Measurements from ENCODE around the gene KLRC4. TPM values are rescaled to one million over a fixed set of nuclear protein-coding genes. Genes with fewer than 3 reads are reported as not detected.
"Not testable (repeated sequence)": the region's sequence is repeated elsewhere in the genome, so short reads cannot be mapped to it uniquely, and the experiment has no call there.

The KLRC4 gene
- total RNA-seq, 2 donors from 2014 or later, result 0.75 TPM; not detected in 1

DNA sequence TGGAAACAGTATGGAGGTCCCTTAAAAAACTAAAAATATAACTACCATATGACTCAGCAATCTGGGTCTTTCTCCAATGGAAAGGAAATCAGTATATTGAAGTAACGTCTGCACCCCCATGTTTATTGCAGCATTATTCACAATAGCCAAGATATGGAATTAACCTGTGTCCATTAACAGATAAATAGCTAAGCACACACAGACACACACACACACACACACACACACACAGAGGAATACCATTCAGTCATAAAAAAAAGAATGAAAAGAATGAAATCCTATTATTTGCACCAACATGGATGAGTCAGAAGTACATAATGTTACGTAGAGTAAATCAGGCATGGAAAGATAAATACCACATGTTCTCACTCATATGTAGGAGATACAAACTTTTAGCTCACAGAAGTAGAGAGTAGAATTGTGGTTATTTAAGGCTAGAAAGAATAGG lies 24.4 kb downstream of the KLRC4 start:
- no peak overlapping the region for H3K27ac Mint-ChIP-seq
- no peak for ATAC-seq

DNA sequence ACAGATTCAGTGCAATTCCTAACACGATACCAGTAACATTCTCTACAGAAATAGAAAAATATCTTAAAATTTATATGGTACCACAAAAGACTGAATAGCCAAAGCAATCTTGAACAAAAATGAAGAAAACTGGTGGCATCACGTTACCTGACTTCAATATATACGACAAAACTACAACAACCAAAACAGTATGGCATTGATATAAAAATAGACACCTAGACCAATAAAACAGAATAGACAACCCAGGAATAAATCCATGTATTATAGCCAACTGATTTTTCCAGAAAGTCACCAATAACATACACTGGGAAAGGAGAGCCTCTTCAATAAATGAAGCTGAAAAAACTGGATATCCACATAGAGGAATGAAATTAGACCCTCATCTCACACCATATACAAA lies 25.4 kb downstream of the KLRC4 start:
- Mint-ChIP-seq H3K27ac (no peak overlapping the region), H3K9me3 (peaks cover 0 to 5% of the 10 kb centered on the region in 2 donors), H3K36me3 (peaks cover 0 to 8% of the 10 kb centered on the region in 2 donors)
- DNase-seq (ENCODE audit: low spot score in 2 of 2) (no peak), ATAC-seq (no peak)

More for the DNA sequence above, 24.4 kb downstream of the KLRC4 start:
- Mint-ChIP-seq H3K36me3 (peaks cover 0 to 8% of the 10 kb centered on the region in 2 donors), H3K9me3 (peaks cover 0 to 5% of the 10 kb centered on the region in 2 donors)
- DNase-seq (ENCODE audit: low spot score in 2 of 2), result no peak

DNA sequence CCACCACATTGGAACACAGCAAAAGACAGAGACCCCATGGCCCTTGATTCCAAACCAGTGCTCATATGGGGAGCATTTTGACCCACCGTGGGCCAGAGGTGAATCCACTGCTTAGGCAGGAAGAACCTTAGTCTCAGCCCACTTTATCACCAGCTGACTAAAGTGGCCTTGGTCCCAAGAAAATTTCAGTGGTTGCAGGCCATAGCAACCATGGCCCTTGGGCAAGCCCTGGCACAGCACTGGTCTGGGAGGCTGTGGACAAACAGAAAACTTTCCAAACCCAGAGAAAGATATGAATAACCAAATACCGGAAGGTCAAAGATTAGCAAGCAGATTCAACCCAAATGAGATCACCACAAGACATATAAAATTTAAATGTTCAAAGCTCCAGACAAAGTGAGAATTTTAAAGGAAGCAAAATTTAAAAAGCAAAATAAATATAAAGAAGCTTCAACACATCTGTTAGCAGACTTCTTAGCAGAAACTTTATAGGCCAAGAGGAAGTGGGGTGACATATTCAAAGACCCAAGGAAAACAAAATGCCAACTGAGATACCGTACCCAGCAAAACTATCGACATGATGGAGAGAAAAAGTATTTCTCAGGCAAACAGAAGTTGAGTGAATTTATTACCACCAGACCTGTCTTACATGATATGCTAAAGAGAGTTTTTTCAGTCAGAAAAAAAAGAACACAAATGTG lies 27.5 kb downstream of the KLRC4 start:
- no peak for ATAC-seq
- Mint-ChIP-seq H3K27ac (peak overlapping the region in 1 of 2 donors; percentile 12), H3K36me3 (peaks cover 0 to 8% of the 10 kb centered on the region in 2 donors), H3K9me3 (peaks cover 0 to 5% of the 10 kb centered on the region in 2 donors)
- no peak for DNase-seq (ENCODE audit: low spot score in 2 of 2)

DNA sequence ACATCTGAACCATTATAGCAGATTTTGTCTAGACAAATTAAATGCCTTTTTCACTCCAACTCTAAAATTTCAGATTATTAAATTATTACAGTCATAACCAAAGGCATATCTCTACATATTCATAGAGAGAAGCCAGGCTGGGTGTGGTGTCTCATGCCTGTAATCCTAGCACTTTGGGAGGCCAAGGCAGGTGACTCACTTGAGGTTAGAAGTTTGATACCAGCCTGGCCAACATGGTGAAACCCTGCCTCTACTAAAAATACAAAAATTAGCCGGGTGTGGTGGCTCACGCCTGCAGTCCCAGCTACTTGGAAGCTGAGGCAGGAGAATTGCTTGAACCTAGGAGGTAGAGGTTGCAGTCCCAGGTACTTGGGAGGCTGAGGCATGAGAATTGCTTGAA lies 30.8 kb downstream of the KLRC4 start:
- H3K9me3 Mint-ChIP-seq; H3K27ac Mint-ChIP-seq; DNase-seq (ENCODE audit: low spot score in 2 of 2); H3K36me3 Mint-ChIP-seq; ATAC-seq: not testable (repeated sequence)

DNA sequence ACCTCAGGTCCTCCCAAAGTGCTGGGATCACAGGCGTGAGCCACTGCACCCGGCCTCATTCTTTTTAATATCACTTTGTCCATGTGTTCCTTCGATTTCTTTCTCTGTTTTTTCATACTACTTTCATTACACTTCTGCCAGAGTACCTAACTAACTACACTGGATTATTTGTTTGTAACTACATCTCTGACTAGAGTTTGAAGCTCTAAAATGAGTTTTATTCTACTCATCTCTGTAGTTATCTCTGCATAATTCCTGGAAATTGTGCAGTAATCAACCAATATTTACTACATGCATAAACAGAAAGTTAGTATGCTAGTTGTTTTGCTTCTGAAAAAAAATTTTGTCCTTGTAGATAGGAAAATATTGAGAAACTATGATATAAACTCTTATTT lies 34.9 kb downstream of the KLRC4 start:
- Mint-ChIP-seq H3K9me3 (no peaks in the 10 kb centered on the region), H3K27ac (no peak overlapping the region), H3K36me3 (no peaks in the 10 kb centered on the region)
- ATAC-seq (no peak), DNase-seq (ENCODE audit: low spot score in 2 of 2) (no peak)

DNA sequence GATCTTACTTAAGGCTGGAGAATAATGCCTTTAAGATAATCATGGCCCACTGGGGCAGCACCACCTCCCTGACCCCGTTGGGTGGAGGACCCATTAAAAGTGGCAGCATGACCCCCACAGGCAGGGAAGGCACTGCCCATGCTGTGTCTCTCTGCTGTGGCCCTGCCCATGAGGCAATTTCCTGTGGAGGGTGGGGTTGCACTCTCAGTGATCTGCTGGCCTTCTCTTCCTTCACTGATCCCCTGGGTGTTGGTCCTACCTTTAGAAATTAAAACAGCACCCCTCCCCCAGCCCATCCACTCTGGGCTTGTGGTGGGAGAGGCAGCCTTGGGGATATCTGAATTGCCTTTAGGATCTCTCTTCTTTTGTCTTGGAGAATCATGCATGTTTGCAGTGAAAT lies 37.0 kb downstream of the KLRC4 start:
- H3K27ac Mint-ChIP-seq, result no peak overlapping the region
- H3K9me3 Mint-ChIP-seq, result peaks cover 0 to 5% of the 10 kb centered on the region in 2 donors
- peaks cover 0 to 9% of the 10 kb centered on the region in 2 donors for H3K36me3 Mint-ChIP-seq
- no peak for DNase-seq (ENCODE audit: low spot score in 2 of 2)
- ATAC-seq, result no peak

DNA sequence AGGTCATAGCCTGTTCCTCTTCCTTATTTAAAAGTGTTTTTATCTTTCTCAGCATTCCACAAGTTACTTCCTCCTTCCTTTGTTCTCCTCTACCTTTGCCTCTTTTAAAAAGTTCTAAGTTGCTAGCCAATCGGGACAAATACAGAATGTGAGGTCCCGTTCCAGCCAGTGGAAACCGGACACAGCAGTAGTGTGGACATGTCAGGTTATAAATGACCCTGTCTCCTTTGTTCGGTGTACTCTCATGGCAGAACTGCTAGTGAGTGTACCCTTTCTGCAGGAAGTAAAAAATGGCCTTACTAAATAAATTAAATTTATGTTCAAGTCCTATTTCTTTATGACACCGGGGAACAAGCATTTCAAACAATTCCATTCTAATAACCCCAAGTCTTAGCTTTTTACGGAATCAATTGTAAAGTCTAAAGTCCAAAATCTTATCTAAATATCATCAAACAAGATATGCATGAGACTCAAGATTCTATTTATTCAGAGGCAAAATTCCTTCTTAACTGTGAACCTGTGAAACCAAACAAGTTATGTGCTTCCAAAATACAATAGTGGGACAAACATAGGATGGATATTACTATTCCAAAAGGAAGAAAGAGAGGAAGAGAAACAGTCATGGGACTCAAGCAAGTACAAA lies 37.5 kb downstream of the KLRC4 start:
- H3K27ac Mint-ChIP-seq; ATAC-seq; DNase-seq (ENCODE audit: low spot score in 2 of 2); H3K9me3 Mint-ChIP-seq; H3K36me3 Mint-ChIP-seq: not testable (repeated sequence)

DNA sequence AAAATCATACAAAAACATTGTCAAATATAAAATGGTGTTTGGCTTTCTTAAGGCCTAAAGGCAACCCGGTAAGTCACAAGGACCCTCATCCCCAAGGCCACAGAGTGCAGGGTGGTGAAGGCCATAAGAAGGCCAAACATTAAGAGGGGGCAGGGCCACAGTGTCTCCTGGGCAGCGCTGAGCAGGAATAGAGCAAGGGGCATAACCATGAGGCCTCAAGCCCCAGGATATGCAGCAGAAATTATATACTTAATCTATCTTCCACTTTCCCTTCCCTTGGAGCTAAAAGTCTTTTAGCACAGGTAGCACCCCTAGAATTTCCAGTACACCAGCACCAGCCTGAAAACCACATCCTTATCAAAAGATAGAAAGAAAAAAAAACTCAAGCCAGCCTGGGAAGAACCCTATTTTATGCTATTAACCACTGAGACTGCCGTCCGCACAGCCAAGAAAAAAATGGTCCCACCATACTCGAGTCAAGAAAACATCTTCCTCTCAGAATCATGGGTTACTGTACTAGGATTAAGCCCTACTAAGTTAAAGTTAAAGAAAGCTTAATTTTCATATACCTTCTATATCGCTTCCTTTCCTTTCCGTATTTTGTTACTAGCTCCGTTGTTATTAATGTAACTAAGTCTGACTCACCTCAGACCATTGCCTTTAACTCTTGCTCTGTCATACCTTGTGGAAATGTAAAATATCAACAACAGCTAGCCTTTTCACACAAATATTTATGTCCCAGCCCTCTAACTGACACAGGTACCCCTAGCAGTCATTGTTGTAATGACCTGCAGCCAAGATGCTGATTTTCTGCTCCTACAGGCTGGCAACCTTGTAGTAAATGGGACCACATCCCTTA lies 39.8 kb downstream of the KLRC4 start:
- peaks cover 0 to 9% of the 10 kb centered on the region in 2 donors for H3K36me3 Mint-ChIP-seq
- ATAC-seq (no peak), DNase-seq (ENCODE audit: low spot score in 2 of 2) (no peak)
- no peak overlapping the region for H3K27ac Mint-ChIP-seq
- H3K9me3 Mint-ChIP-seq, result peaks cover 0 to 5% of the 10 kb centered on the region in 2 donors

DNA sequence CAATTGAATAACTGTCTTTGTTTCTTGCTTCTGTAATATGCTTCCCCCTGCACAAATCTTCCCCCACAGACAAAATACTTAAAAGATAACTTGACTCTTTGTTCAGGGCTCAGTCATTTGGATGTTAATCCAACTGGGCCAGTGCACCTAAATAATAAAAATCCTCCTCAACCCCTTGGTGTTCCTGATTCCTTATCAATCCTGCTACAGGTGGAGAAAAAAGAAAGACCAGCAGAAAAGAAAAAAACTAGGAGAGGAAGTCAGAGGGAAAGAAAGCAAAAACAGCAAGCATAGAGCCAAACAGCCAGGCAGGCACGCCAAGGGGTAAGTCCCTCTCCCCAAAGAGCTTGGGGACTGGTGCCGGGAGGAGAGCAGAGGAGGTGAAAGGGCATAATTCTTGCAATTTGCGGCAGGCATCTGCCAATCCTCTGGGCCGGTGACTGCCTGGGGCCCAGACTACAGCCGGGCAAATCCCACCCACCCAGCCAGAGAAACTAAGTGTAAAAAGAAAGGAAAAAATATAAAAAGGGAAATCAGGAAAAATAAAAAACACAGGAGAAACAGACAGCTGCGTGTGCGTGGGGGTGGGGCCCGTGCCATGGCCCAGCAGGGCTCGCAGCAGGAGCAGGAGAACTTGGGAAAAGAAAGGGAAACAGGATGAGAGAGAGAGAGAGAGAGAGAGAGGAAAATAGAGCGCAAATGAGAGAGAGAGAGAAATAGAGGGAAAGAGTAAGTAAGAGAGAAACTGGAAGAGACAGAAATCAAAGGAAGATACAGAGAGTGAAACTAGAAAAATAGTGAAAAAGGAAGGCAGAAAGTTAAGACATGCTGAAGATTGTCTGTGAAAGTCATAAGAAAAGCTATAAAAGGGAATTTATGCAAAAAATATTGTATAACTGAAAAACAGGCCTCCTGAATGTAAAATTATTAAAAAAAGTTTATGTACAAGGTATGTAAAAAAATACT lies 41.1 kb downstream of the KLRC4 start:
- H3K9me3 Mint-ChIP-seq, result peaks cover 0 to 5% of the 10 kb centered on the region in 2 donors
- peak overlapping the region in 1 of 2 donors; percentile 6 for H3K27ac Mint-ChIP-seq

DNA sequence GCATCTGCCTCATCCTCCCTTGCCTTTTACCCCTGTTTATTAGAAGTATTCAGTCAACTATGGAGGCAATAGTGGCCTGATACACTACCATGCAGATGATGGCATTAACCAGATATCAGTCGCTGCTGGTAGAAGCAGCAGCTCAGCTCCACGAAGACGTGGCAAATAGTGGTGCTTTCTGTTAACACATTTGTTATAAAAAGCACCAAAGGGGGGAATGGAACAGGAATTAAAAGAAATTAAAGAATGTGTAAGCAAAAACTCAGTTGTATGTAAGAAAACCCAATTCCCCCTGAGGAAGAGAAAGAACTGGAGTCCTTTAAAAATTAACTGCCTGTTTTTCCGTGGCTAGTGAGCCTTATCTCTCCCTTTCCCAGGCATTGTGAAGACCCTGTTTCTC lies 41.8 kb downstream of the KLRC4 start:
- H3K36me3 Mint-ChIP-seq; H3K9me3 Mint-ChIP-seq; DNase-seq (ENCODE audit: low spot score in 2 of 2); ATAC-seq; H3K27ac Mint-ChIP-seq: not testable (repeated sequence)

More for the DNA sequence above, 41.1 kb downstream of the KLRC4 start:
- DNase-seq (ENCODE audit: low spot score in 2 of 2), result no peak
- H3K36me3 Mint-ChIP-seq, result peaks cover 0 to 9% of the 10 kb centered on the region in 2 donors
- ATAC-seq, result no peak

DNA sequence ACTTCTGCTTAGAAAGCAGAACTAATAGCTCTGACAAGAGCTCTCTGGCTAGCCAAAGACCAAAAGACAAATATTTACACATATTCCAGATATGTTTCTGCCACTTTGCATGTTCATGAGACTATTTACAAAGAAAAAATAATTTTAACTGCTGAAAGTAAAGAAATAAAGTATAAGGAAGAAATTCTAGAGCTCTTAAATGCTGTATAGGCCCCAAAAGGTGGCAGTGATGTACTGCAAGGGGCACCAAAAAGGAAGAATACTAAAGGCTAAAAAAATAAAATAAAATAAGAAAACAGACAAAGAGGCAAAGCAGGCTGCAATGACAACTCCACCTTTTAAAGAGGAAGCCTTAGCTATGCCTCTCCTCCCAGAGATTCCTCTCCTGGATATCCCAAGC lies 42.7 kb downstream of the KLRC4 start:
- ATAC-seq, result no peak
- peaks cover 0 to 9% of the 10 kb centered on the region in 2 donors for H3K36me3 Mint-ChIP-seq

DNA sequence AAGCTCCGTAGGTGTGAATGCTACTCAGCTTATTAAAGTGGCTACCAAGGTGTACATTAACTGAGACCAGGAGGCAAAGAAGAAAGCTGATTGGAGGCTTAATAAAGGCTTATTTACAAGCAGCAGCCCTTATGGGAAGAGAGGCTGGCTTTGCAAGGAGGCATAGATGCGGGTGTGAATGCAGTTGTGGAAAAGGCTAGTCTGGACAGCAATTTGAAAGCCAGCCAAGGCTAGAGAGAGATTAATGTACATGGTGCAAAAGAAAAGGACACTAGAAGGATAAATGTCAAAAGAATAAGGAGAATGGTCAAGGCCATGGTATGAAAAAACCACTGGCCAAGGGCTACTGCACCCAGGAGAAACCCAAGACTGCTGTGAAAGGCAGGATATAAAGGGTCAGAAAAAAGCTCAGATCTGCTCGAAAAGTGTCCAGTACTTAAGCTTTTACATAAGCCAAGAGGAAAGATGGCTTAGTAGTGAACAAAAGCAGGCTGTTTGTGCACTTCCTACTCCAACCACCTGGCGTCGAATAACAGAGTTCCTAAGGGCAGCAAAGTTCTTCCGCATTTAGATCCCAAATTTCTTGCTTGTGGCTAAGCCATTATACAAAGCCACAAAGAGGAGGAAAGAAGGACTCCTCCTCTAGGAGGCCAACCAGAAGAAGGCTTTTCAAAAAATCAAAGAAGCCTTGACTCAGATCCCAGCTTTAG lies 43.7 kb downstream of the KLRC4 start:
- DNase-seq (ENCODE audit: low spot score in 2 of 2) (no peak), ATAC-seq (no peak)
- Mint-ChIP-seq H3K27ac (no peak overlapping the region), H3K9me3 (peaks cover 0 to 5% of the 10 kb centered on the region in 2 donors), H3K36me3 (peaks cover 0 to 9% of the 10 kb centered on the region in 2 donors)

More for the DNA sequence above, 42.7 kb downstream of the KLRC4 start:
- Mint-ChIP-seq H3K27ac (no peak overlapping the region), H3K9me3 (peaks cover 0 to 5% of the 10 kb centered on the region in 2 donors)
- DNase-seq (ENCODE audit: low spot score in 2 of 2), result no peak

DNA sequence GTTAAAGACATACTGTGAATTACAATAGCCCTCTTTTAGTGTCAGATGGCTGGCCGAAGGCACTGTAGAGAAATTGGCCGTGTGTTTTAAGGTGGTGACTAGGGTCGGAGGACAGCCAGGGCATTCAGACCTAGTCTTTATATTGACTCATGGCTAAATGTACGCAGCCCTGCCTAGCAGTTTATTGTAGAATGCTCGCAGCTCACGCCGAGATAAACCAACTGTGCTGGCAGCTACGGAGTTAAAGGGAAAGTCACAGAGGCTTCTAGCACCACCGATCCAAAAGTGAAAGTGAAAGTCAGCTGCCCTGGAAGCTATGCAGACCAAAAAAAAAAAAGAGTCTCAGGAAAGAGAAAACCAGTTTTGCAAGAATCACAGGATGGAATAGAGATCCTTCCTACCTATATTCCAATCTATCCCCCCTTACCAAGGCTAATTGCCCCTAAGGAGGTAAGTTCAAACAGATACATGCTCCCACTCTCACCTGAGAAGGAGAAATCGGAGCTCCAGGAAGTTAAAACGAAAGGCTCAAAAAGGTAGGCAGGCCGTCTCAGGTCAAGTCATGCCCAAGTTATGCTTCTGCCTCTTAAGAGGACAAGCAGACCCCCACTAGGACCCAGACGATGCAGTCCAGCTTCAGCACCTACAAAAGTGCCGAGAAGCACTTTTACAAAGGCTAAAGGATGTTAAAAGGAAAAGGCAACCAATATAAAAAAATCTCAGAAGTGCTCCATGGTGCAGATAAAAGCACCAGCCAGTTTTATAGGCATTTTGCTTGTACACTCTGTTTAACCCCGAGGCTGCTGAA lies 44.5 kb downstream of the KLRC4 start:
- H3K27ac Mint-ChIP-seq, result no peak overlapping the region
- peaks cover 0 to 9% of the 10 kb centered on the region in 2 donors for H3K36me3 Mint-ChIP-seq
- H3K9me3 Mint-ChIP-seq, result peaks cover 0 to 5% of the 10 kb centered on the region in 2 donors
- ATAC-seq (peak; percentile 55 to 77), DNase-seq (ENCODE audit: low spot score in 2 of 2) (peak in 1 of 2 donors; percentile 42)

DNA sequence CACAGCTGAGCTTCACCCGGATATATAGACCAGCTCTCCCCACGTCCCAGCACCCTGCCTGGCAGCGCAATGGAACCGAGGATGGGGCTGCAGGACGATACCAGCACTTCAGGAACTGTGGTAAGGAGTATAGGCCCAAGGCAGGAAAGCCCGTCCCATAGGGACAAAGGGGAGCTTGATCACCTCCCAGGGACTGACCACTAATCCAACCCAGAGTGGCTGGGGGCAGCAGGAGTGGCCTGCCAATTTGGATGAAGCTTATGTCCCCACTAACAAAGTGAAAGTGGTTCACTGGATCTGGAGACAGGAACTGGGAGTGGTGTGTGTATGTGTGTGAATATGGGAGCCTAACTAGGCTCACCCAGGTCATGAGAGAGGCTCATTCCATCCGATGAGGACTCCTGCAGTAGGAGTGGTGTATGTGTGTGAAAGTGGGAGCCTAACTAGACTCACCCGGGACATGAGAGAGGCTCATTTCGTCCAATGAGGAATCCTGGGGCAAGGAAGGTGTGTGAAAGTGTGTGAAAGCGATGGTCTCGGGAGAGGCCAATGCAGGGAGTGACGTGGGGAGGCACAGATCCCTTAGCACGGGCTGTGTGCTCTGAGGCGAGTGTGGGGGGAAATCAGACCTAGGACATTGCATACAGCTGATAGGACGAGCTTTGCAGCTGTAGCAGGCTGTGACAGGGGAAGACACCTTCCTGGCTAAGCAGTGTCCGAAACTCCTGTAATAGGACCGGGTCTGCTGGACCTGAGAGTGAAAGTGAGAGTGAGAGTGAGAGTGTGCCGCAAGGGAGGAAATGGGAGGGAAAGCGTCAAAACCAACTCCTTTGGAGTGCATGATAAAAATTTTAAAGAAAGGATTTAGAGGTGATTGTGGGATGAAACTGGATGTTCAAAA lies 45.4 kb downstream of the KLRC4 start:
- H3K9me3 Mint-ChIP-seq, result peaks cover 0 to 5% of the 10 kb centered on the region in 2 donors
- peak; percentile 12 to 58 for DNase-seq (ENCODE audit: low spot score in 2 of 2)
- H3K27ac Mint-ChIP-seq, result no peak overlapping the region
- peak; percentile 73 to 96 for ATAC-seq
- H3K36me3 Mint-ChIP-seq, result peaks cover 0 to 9% of the 10 kb centered on the region in 2 donors
